Panc1 (cell line): Measurements from ENCODE around the gene FRMD5. TPM values are rescaled to one million over a fixed set of nuclear protein-coding genes. Genes with fewer than 3 reads are reported as not detected.

Experiments used
- ATAC-seq: fragments of 200-7000 bp; cut with Tn5 transposase; 2 replicates; pipeline ENCODE4 v1.9.1; 2020; ENCODE audit warnings: mild to moderate bottlenecking, moderate library complexity
- Bru-seq: library from RNA; stranded (reverse); fragments of 400-500 nt; gene quantifications from one replicate; lab custom pipeline; 2021; lab: Mats Ljungman, UMichigan
- BruChase-seq, 2 experiments: library from RNA; stranded (reverse); fragments of 400-500 nt; gene quantifications; one replicate each; lab custom pipeline; 2021; lab: Mats Ljungman, UMichigan
- BruUV-seq: library from RNA; stranded (reverse); fragments of 400-500 nt; replicated peaks from 2 replicates; lab custom pipeline; 2021; lab: Mats Ljungman, UMichigan
- CTCF ChIA-PET: fragments of 300-600 bp; sonication (Branson Sonifier 250); formaldehyde crosslinking; loops from one replicate; lab custom pipeline; 2022; ENCODE audit warnings: antibody characterized with exemption; lab: Charles Lee
- POLR2A ChIA-PET: fragments of 300-600 bp; sonication (Branson Sonifier 250); formaldehyde crosslinking; loops from one replicate; lab custom pipeline; 2022; ENCODE audit warnings: antibody characterized with exemption; lab: Charles Lee
- DNase-seq: peaks from one replicate; pipeline ENCODE4 v3.0.0-alpha.2; 2010; ENCODE audit warnings: low read depth, low spot score
- H3K27ac ChIP-seq: 2 replicates; pipeline ENCODE4 v1.5.1; 2011; ENCODE audit warnings: mild to moderate bottlenecking, low read length, inconsistent platforms
- H3K27me3 ChIP-seq: fragments of 200-500 bp; sonication (Bioruptor generic); 2 replicates; pipeline ENCODE4 v1.6.0; 2014; ENCODE audit warnings: low read length, inconsistent platforms; ENCODE audit not compliant: control insufficient read depth, insufficient read depth
- H3K36me3 ChIP-seq: fragments of 200-500 bp; sonication (Bioruptor generic); 2 replicates; pipeline ENCODE4 v1.5.1; 2014; ENCODE audit warnings: inconsistent platforms, mild to moderate bottlenecking, low read length, moderate library complexity; ENCODE audit not compliant: control insufficient read depth, insufficient read depth
- H3K4me1 ChIP-seq: 2 replicates; pipeline ENCODE4 v1.5.1; 2011; ENCODE audit warnings: inconsistent platforms, mild to moderate bottlenecking, low read length, moderate library complexity; ENCODE audit not compliant: control insufficient read depth, insufficient read depth
- H3K4me3 ChIP-seq, 2 experiments: 2 replicates each; pipeline ENCODE4 v1.5.1; 2011 to 2012; ENCODE audit warnings: low read depth in 2 of 2, low read length in 2 of 2, mild to moderate bottlenecking in 2 of 2, inconsistent platforms in 1 of 2, moderate library complexity in 1 of 2
- H3K9me3 ChIP-seq: fragments of 200-500 bp; sonication (Bioruptor generic); 2 replicates; pipeline ENCODE4 v1.5.1; 2014; ENCODE audit warnings: low read depth, mild to moderate bottlenecking, inconsistent platforms, low read length, moderate library complexity; ENCODE audit not compliant: control insufficient read depth, insufficient read depth
- CTCF ChIP-seq: fragments of 450-650 bp; IDR thresholded peaks from 2 replicates; pipeline ENCODE4 v1.5.1; 2017; ENCODE audit warnings: mild to moderate bottlenecking
- POLR2AphosphoS5 ChIP-seq: IDR thresholded peaks from 2 replicates; pipeline ENCODE4 v1.6.1; 2012; ENCODE audit warnings: mild to moderate bottlenecking, low read depth, low read length, moderate library complexity
- REST ChIP-seq, 2 experiments: IDR thresholded peaks; 2 replicates each; pipeline ENCODE4 v1.6.1; 2011 to 2012; ENCODE audit warnings: low read depth in 2 of 2, control low read depth in 1 of 2, low read length in 1 of 2, mild to moderate bottlenecking in 1 of 2, moderate library complexity in 1 of 2; ENCODE audit not compliant: insufficient read depth in 1 of 2
- SIN3A ChIP-seq: IDR thresholded peaks from 2 replicates; pipeline ENCODE4 v1.6.1; 2012; ENCODE audit warnings: low read depth, mild to moderate bottlenecking, low read length, moderate library complexity, borderline replicate concordance; ENCODE audit not compliant: insufficient read depth
- TCF7L2 ChIP-seq: IDR thresholded peaks from 2 replicates; pipeline ENCODE4 v1.6.1; 2011; ENCODE audit warnings: mild to moderate bottlenecking, low read depth, low read length, inconsistent platforms
- in situ Hi-C: cut with HindIII; loops from 2 replicates; pipeline ENCODE4 v1.10.0; 2016; ENCODE audit warnings: low sequenced_read_pairs, low pct_unique_long_range_greater_than_20kb
- intact Hi-C: fragments of 100-400 bp; cut with micrococcal nuclease; formaldehyde crosslinking; loops from one replicate; pipeline ENCODE4 v1.10.0; 2022; ENCODE audit not compliant: unreplicated experiment
- long read RNA-seq: library from polyadenylated mRNA; unstranded; transcript quantifications from one replicate; pipeline ENCODE4 v2.0.0, GENCODE V29; 2021; ENCODE audit not compliant: unreplicated experiment
- polyA plus RNA-seq: library from polyadenylated mRNA; unstranded; fragments of >200 nt; gene quantifications from one replicate; pipeline ENCODE4 v1.2.1, GENCODE V29; 2012; ENCODE audit warnings: missing spikeins; ENCODE audit not compliant: insufficient read length
- total RNA-seq: library from RNA; stranded (reverse); gene quantifications from one replicate; pipeline ENCODE4 v1.2.1, GENCODE V29; 2021; ENCODE audit not compliant: unreplicated experiment

The FRMD5 gene
- total RNA-seq (18.3 TPM), Bru-seq, nascent RNA (percentile 88 among the genes with signal in this experiment), BruChase-seq, experiment 1, labeled RNA remaining after a 2-hour chase (percentile 89 among the genes with signal in this experiment), BruChase-seq, experiment 2, labeled RNA remaining after a 6-hour chase (percentile 86 among the genes with signal in this experiment)
- 10.9 TPM for polyA plus RNA-seq
- long read RNA-seq, partial matches to known transcripts, result 5 of 30 reads
- long read RNA-seq, other reads (novel, unspliced or antisense), result 25 of 30 reads

GRCh38 chr15:44195151-44195740 is at the start of gene FRMD5:
Gene FRMD5 (minus strand): TSS chr15:44195271.
- CTCF ChIA-PET, result interaction anchor here (0.7 to 0.8 kb wide), 2 partner anchors 25 to 250 kb away, joined by 3 to 5 read pairs; no protein-coding TSS in a partner anchor
- Histone ChIP-seq H3K4me3 (peak within 1 kb of the TSS; percentile 79 to 94), H3K4me1 (peaks cover 16% of the 10 kb centered on the region), H3K36me3 (no peaks in the 10 kb centered on the region; the same call in 1 of the 2 replicates), H3K27ac (peak within 1 kb of the TSS; percentile 89), H3K9me3 (no peaks in the 10 kb centered on the region), H3K27me3 (no peaks in the 10 kb centered on the region)
- ATAC-seq (peak; percentile 93), DNase-seq (peak; percentile 97)
- POLR2A ChIA-PET, result interaction anchor here (0.6 kb wide), 1 partner anchor 1777 kb away, joined by 6 read pairs; no protein-coding TSS in a partner anchor
- peak; percentile 80 for TF ChIP-seq POLR2AphosphoS5
- peak; percentile 68 for TF ChIP-seq TCF7L2
- TF ChIP-seq CTCF, result peak; percentile 21; the same call in 1 of the 2 replicates
- TF ChIP-seq REST (IDR thresholded peaks at IDR 0.05; ENCODE audit: insufficient read depth in 1 of 2, low read depth in 2 of 2, low read length in 1 of 2), result no peak
- TF ChIP-seq SIN3A, result 0 out of 2 replicates have a peak, but pooled peaks have one; percentile 47
- no TSS peak for BruUV-seq
- intact Hi-C loops (no loop called here), in situ Hi-C loops (no loop called here)

- intact Hi-C loops, result no loop called here
- TF ChIP-seq CTCF (peak; percentile 77), POLR2AphosphoS5 (no peak), TCF7L2 (no peak), SIN3A (no peak), REST (IDR thresholded peaks at IDR 0.05; ENCODE audit: insufficient read depth in 1 of 2, low read depth in 2 of 2, low read length in 1 of 2) (no peak)
- POLR2A ChIA-PET, result no interaction called here
- no TSS peak for BruUV-seq
- in situ Hi-C loops, result no loop called here
- ATAC-seq (peak; percentile 77), DNase-seq (no peak)
- H3K4me3 ChIP-seq, result no peak overlapping the region
- H3K4me1 ChIP-seq, result peaks cover 4% of the 10 kb centered on the region; the same call in 1 of the 2 replicates
- no peaks in the 10 kb centered on the region for H3K9me3 ChIP-seq
- no peaks in the 10 kb centered on the region for H3K27me3 ChIP-seq
- no peaks in the 10 kb centered on the region for H3K36me3 ChIP-seq
- CTCF ChIA-PET, result interaction anchor here (0.6 to 0.7 kb wide), 2 partner anchors 306 to 350 kb away, joined by 3 read pairs; no protein-coding TSS in a partner anchor
- H3K27ac ChIP-seq, result no peak overlapping the region
Observed at GRCh38 chr15:44243829-44244228, 48.8 kb upstream of the FRMD5 start.
